Activated CD4-positive, CD25-positive, alpha-beta regulatory T cell treated with anti-CD3 and anti-CD28 coated beads, Interleukin-2, amount 50 U/mL, for 72 hours (primary cell): Measurements from ENCODE around the gene CENPS.
"Not testable (repeated sequence)": the region's sequence is repeated elsewhere in the genome, so short reads cannot be mapped to it uniquely, and the experiment has no call there.

Experiments
- DNase-seq: peaks from one replicate; pipeline ENCODE4 v3.0.0; 2021

CENPS gene

GRCh38 chr1:10421637-10422036 lies 8.6 kb upstream of the CENPS start:
- DNase-seq, result no peak

- DNase-seq, result no peak
Observed at GRCh38 chr1:10424034-10424433, 6.2 kb upstream of the CENPS start.

- DNase-seq, result no peak
Observed at GRCh38 chr1:10424651-10425050, 5.6 kb upstream of the CENPS start.

- not testable (repeated sequence) for DNase-seq
Observed at GRCh38 chr1:10425826-10426534, 4.3 kb upstream of the CENPS start.

- DNase-seq, result not testable (repeated sequence)
Observed at GRCh38 chr1:10426535-10426848, 3.7 kb upstream of the CENPS start.

- no peak for DNase-seq
Observed at GRCh38 chr1:10428984-10429383, 1.2 kb upstream of the CENPS start.

GRCh38 chr1:10429868-10430215 lies 391 bp upstream of the CENPS start:
- no peak for DNase-seq

- DNase-seq, result peak; percentile 32
Observed at GRCh38 chr1:10431070-10431730, 967 bp downstream of the CENPS start.

- DNase-seq, result no peak
Observed at GRCh38 chr1:10432910-10433700, 2.9 kb downstream of the CENPS start.

- no peak for DNase-seq
Observed at GRCh38 chr1:10433790-10434189, 3.6 kb downstream of the CENPS start.

GRCh38 chr1:10434590-10434989 lies 4.4 kb downstream of the CENPS start:
- no peak for DNase-seq

GRCh38 chr1:10437052-10437451 lies 6.8 kb downstream of the CENPS start:
- DNase-seq, result no peak

GRCh38 chr1:10438677-10439163 lies 8.5 kb downstream of the CENPS start:
- no peak for DNase-seq

- DNase-seq, result no peak
Observed at GRCh38 chr1:10440305-10440704, 10.1 kb downstream of the CENPS start.

- DNase-seq, result no peak
Observed at GRCh38 chr1:10440794-10441193, 10.6 kb downstream of the CENPS start.

- no peak for DNase-seq
Observed at GRCh38 chr1:10444248-10444647, 14.0 kb downstream of the CENPS start.

GRCh38 chr1:10444795-10445397 lies 14.7 kb downstream of the CENPS start:
- DNase-seq, result no peak

- DNase-seq, result no peak
Observed at GRCh38 chr1:10446790-10447422, 16.7 kb downstream of the CENPS start.

- no peak for DNase-seq
Observed at GRCh38 chr1:10449751-10450150, 19.5 kb downstream of the CENPS start, which contains the start of gene CORT. Gene CORT, plus strand, starts transcription at chr1:10450031. Its CDS starts 193 bp downstream, at chr1:10450224.

GRCh38 chr1:10450156-10450814 lies 20.1 kb downstream of the CENPS start:
- no peak for DNase-seq

GRCh38 chr1:10450836-10451235 lies 20.6 kb downstream of the CENPS start:
- no peak for DNase-seq

- no peak for DNase-seq
Observed at GRCh38 chr1:10451287-10451686, 21.1 kb downstream of the CENPS start.
